ENCODE measurements around the gene DNAJC4. TPM values are rescaled to one million over a fixed set of nuclear protein-coding genes. Genes with fewer than 3 reads are reported as not detected.
A peak's percentile ranks its signal among the peaks of the same experiment; 100 is the strongest.

Gene DNAJC4
- total and polyA plus RNA-seq, 9 of the 15 experiments (the other 6 are each of a cell fraction or from before 2014, with no cell fraction given): 4.0 to 32.6 (median 19.9) TPM

DNA sequence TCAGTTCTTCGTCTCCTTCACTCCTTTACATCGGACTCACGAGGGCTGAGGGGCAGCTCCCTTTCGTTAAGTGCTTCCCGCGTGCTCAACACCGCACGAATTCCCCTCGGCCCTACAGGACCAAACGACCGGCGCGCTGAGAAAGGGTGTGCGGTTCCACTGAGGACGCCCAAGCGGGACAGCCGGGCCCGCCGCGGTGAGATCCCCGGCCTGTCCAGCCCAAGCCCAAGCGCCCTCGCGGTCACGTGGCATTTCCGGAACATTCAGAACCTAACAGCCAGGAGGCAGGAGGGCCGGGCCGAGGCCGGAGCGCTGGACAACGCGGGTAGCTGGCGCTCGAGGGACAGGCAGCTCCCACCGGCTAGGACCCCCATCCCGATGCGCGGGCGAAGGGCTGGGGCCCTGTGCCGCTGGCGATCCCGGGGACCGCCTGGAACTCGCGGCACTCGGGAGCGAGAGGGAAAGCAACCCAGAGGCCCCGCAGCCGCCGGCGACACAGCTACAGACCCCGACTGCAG lies 45.1 kb upstream of the DNAJC4 start (continued):
- TF ChIP-seq, protein P1, sequence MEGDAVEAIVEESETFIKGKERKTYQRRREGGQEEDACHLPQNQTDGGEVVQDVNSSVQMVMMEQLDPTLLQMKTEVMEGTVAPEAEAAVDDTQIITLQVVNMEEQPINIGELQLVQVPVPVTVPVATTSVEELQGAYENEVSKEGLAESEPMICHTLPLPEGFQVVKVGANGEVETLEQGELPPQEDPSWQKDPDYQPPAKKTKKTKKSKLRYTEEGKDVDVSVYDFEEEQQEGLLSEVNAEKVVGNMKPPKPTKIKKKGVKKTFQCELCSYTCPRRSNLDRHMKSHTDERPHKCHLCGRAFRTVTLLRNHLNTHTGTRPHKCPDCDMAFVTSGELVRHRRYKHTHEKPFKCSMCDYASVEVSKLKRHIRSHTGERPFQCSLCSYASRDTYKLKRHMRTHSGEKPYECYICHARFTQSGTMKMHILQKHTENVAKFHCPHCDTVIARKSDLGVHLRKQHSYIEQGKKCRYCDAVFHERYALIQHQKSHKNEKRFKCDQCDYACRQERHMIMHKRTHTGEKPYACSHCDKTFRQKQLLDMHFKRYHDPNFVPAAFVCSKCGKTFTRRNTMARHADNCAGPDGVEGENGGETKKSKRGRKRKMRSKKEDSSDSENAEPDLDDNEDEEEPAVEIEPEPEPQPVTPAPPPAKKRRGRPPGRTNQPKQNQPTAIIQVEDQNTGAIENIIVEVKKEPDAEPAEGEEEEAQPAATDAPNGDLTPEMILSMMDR (IDR thresholded peaks at IDR 0.05 in 2 of 3, conservative IDR thresholded peaks at IDR 0.05 in 1 of 3; ENCODE audit: insufficient read depth in 2 of 3, low read depth in 1 of 3, low read length in 3 of 3): peak; percentile 26 to 71 (median 38); a peak in 5 of 6 replicates
- TF ChIP-seq MCM3 (IDR thresholded peaks at IDR 0.05): no peak
- no peak for TF ChIP-seq HLTF (IDR thresholded peaks at IDR 0.05)
- no peak for TF ChIP-seq TAF15 (IDR thresholded peaks at IDR 0.05; ENCODE audit: low read depth, low read length)
- TF ChIP-seq CEBPB (tag; IDR thresholded peaks at IDR 0.05): no peak
- TF ChIP-seq ZNF175 (CRISPR knock-in tag; IDR thresholded peaks at IDR 0.05; ENCODE audit: low read depth): no peak; the same call in 1 of the 2 replicates
- peak; percentile 36; the same call in 1 of the 2 replicates for TF ChIP-seq NR2F6 (CRISPR knock-in tag; IDR thresholded peaks at IDR 0.05)
- TF ChIP-seq LARP7 (IDR thresholded peaks at IDR 0.05): no peak
- TF ChIP-seq, protein P2, sequence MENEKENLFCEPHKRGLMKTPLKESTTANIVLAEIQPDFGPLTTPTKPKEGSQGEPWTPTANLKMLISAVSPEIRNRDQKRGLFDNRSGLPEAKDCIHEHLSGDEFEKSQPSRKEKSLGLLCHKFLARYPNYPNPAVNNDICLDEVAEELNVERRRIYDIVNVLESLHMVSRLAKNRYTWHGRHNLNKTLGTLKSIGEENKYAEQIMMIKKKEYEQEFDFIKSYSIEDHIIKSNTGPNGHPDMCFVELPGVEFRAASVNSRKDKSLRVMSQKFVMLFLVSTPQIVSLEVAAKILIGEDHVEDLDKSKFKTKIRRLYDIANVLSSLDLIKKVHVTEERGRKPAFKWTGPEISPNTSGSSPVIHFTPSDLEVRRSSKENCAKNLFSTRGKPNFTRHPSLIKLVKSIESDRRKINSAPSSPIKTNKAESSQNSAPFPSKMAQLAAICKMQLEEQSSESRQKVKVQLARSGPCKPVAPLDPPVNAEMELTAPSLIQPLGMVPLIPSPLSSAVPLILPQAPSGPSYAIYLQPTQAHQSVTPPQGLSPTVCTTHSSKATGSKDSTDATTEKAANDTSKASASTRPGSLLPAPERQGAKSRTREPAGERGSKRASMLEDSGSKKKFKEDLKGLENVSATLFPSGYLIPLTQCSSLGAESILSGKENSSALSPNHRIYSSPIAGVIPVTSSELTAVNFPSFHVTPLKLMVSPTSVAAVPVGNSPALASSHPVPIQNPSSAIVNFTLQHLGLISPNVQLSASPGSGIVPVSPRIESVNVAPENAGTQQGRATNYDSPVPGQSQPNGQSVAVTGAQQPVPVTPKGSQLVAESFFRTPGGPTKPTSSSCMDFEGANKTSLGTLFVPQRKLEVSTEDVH (IDR thresholded peaks at IDR 0.05; ENCODE audit: low read depth, partially characterized antibody): no peak
- no peak for TF ChIP-seq SRSF9 (IDR thresholded peaks at IDR 0.05; ENCODE audit: borderline replicate concordance, low read depth, low read length)
- TF ChIP-seq CBX1 (IDR thresholded peaks at IDR 0.05; ENCODE audit: low read depth): 0 out of 2 replicates have a peak, but pooled peaks have one; percentile 70
- TF ChIP-seq, protein P3, sequence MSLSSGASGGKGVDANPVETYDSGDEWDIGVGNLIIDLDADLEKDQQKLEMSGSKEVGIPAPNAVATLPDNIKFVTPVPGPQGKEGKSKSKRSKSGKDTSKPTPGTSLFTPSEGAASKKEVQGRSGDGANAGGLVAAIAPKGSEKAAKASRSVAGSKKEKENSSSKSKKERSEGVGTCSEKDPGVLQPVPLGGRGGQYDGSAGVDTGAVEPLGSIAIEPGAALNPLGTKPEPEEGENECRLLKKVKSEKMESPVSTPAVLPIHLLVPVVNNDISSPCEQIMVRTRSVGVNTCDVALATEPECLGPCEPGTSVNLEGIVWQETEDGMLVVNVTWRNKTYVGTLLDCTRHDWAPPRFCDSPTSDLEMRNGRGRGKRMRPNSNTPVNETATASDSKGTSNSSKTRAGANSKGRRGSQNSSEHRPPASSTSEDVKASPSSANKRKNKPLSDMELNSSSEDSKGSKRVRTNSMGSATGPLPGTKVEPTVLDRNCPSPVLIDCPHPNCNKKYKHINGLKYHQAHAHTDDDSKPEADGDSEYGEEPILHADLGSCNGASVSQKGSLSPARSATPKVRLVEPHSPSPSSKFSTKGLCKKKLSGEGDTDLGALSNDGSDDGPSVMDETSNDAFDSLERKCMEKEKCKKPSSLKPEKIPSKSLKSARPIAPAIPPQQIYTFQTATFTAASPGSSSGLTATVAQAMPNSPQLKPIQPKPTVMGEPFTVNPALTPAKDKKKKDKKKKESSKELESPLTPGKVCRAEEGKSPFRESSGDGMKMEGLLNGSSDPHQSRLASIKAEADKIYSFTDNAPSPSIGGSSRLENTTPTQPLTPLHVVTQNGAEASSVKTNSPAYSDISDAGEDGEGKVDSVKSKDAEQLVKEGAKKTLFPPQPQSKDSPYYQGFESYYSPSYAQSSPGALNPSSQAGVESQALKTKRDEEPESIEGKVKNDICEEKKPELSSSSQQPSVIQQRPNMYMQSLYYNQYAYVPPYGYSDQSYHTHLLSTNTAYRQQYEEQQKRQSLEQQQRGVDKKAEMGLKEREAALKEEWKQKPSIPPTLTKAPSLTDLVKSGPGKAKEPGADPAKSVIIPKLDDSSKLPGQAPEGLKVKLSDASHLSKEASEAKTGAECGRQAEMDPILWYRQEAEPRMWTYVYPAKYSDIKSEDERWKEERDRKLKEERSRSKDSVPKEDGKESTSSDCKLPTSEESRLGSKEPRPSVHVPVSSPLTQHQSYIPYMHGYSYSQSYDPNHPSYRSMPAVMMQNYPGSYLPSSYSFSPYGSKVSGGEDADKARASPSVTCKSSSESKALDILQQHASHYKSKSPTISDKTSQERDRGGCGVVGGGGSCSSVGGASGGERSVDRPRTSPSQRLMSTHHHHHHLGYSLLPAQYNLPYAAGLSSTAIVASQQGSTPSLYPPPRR (CRISPR knock-in tag; IDR thresholded peaks at IDR 0.05; ENCODE audit: borderline replicate concordance): no peak
- no peak for TF ChIP-seq ZNF707 (CRISPR knock-in tag; conservative IDR thresholded peaks at IDR 0.05)
- TF ChIP-seq NR3C1 (CRISPR knock-in tag; IDR thresholded peaks at IDR 0.05): no peak
- TF ChIP-seq, protein P4, sequence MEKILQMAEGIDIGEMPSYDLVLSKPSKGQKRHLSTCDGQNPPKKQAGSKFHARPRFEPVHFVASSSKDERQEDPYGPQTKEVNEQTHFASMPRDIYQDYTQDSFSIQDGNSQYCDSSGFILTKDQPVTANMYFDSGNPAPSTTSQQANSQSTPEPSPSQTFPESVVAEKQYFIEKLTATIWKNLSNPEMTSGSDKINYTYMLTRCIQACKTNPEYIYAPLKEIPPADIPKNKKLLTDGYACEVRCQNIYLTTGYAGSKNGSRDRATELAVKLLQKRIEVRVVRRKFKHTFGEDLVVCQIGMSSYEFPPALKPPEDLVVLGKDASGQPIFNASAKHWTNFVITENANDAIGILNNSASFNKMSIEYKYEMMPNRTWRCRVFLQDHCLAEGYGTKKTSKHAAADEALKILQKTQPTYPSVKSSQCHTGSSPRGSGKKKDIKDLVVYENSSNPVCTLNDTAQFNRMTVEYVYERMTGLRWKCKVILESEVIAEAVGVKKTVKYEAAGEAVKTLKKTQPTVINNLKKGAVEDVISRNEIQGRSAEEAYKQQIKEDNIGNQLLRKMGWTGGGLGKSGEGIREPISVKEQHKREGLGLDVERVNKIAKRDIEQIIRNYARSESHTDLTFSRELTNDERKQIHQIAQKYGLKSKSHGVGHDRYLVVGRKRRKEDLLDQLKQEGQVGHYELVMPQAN (IDR thresholded peaks at IDR 0.05; ENCODE audit: borderline replicate concordance): peak; percentile 93; the same call in 1 of the 2 replicates
- no peak for TF ChIP-seq C11orf30 (IDR thresholded peaks at IDR 0.05; ENCODE audit: low read depth)
- TF ChIP-seq ELF1 (tag; IDR thresholded peaks at IDR 0.05): peak; percentile 64; the same call in 1 of the 2 replicates
- peak; percentile 72; the same call in 1 of the 2 replicates for TF ChIP-seq PHTF2 (CRISPR knock-in tag; IDR thresholded peaks at IDR 0.05)
